HG02588 (cell line): ENCODE measurements around the gene ABO.
"Not testable (repeated sequence)": the region's sequence is repeated elsewhere in the genome, so short reads cannot be mapped to it uniquely, and the experiment has no call there.

Experiments
- ATAC-seq: cut with Tn5 transposase; IDR thresholded peaks from one replicate; pipeline ENCODE4 v1.9.1; 2021; ENCODE audit warnings: mild to moderate bottlenecking, moderate library complexity; ENCODE audit not compliant: unreplicated experiment

The ABO gene

DNA sequence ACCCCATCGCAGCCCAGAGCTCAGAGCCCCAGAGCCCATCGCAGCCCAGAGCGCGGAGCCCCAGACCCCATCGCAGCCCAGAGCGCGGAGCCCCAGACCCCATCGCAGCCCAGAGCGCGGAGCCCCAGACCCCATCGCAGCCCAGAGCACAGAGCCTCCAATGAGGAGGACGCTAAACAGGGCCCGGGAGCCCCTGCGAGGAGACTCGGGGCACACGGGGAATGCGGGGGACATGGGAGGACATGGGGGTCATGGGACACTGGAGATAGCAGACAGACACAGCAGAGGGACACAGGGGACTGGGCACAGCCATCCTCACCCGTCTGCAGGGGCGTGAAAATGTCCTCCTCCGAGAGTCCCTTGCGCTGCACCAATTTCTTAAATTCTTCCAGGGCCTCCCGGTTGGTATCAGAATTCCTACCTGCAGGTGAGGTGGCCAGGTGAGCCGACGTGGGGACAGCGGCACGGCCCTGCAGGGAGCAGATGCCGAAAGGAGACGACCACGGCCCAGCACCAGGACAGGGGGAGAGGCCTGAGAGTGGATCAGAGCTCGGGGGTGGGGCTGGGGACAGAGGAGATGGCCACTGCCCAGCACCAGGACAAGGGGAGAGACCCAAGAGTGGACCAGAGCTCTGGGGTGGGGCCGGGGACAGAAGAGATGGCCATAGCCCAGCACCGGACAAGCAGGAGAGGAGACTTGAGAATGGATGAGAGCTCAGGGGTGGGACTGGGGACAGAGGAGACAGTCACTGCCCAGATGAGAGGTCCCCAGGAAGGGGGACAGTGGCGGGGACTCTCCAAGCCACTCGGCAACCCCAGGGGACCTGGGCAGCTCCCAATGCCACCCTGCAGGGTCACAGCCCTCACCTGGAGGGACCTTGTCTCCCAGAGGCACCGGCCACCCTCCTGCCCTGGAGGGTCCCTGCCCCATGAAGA, 68.7 kb downstream of the ABO start:
- ATAC-seq = no peak

DNA sequence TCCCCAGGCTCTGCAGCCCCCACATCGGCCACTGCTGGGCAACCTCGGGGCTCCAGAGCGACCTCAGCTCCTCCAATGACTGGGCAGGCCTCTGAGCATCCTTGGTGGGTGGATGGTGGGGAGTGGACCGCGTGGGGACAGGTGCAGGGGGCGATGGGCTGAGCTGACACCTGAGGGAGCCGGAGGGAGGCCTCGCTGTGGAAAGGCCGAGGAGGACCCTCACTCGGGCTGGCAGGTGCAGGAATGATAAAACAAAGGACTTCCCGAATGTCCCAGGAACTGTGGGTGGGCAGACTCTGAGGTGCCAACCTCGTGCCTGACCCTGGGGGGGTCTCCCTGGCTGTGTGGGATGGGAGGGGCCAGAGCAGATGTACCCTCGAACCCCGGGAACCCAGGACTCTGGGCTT, 69.5 kb downstream of the ABO start:
- ATAC-seq = not testable (repeated sequence)
